GM12801 (cell line): ENCODE data around the gene LARP4B.

Source experiments
- TF ChIP-seq, protein P1 (sequence below): IDR thresholded peaks from one replicate; pipeline ENCODE4 v1.5.1; 2011; ENCODE audit warnings: control low read depth; ENCODE audit not compliant: insufficient read length; ENCODE audit errors: extremely low read depth

LARP4B gene

GRCh38 chr10:822661-823367 lies 108.7 kb downstream of the LARP4B start:
- TF ChIP-seq, protein P1, sequence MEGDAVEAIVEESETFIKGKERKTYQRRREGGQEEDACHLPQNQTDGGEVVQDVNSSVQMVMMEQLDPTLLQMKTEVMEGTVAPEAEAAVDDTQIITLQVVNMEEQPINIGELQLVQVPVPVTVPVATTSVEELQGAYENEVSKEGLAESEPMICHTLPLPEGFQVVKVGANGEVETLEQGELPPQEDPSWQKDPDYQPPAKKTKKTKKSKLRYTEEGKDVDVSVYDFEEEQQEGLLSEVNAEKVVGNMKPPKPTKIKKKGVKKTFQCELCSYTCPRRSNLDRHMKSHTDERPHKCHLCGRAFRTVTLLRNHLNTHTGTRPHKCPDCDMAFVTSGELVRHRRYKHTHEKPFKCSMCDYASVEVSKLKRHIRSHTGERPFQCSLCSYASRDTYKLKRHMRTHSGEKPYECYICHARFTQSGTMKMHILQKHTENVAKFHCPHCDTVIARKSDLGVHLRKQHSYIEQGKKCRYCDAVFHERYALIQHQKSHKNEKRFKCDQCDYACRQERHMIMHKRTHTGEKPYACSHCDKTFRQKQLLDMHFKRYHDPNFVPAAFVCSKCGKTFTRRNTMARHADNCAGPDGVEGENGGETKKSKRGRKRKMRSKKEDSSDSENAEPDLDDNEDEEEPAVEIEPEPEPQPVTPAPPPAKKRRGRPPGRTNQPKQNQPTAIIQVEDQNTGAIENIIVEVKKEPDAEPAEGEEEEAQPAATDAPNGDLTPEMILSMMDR = no peak

GRCh38 chr10:822197-822596 lies 109.3 kb downstream of the LARP4B start:
- TF ChIP-seq, protein P1 = no peak

DNA sequence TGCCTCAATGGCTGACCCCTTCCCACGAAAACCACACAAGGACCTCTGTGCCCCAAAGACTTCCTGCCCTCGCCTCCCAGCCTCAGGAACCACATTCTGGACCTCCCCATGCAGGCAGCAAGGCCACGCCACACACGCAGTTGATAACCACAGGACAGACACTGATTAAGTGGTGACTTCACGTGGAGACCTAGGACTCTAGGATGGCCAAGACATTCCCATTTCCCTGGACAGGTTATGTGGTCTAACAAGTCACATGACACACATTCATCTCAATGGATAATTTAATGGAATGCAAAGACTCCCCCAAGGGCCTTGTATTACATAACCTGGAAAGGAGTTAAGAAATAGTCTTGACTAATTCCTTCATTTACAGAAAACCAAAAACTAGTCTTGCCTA lies 110.2 kb downstream of the LARP4B start:
- TF ChIP-seq, protein P1 = no peak

- TF ChIP-seq, protein P1 = no peak
These were observed 111.7 kb downstream of the LARP4B start for GRCh38 chr10:819816-820215.

DNA sequence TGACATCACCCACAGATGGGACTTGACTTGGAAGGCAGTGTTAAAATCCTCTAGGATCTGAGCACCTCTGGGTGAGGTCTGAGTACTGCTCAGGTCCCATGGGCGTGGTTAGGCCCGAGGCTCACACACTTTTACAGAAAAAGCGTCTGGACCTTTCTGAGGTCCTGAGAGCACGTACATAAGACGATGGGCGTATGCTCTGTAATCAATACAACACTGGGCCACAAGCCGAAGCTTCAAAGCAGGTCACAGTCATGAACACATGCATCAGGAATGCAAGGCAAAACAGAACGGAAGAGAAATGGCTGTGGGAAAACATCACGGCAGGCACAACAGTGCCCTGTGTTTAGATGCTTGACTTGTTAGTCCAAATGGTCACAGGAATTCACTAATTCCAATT lies 112.2 kb downstream of the LARP4B start:
- TF ChIP-seq, protein P1 = no peak

- TF ChIP-seq, protein P1 = no peak
These were observed 112.8 kb downstream of the LARP4B start for GRCh38 chr10:818526-819220.

- TF ChIP-seq, protein P1 = no peak
These were observed 113.5 kb downstream of the LARP4B start for GRCh38 chr10:818010-818409.
